SU-DHL-6 (cell line): Measurements from ENCODE around the gene CLK4.

Experiments
- H2AFZ ChIP-seq: fragments of 200-600 bp; sonication (generic); 2 replicates; pipeline ENCODE4 v1.6.1; 2014; ENCODE audit warnings: low read depth, mild to moderate bottlenecking, moderate library complexity, mixed read lengths, antibody characterized with exemption, low read length; ENCODE audit not compliant: severe bottlenecking
- H3F3A ChIP-seq: fragments of 200-600 bp; shearing (Covaris generic); 2 replicates; pipeline ENCODE4 v1.6.0; 2016; ENCODE audit warnings: antibody characterized with exemption, mild to moderate bottlenecking; ENCODE audit not compliant: insufficient read depth
- H3K27ac ChIP-seq: fragments of 200-600 bp; sonication (generic); 2 replicates; pipeline ENCODE4 v1.5.1; 2016; ENCODE audit warnings: low read depth, mild to moderate bottlenecking, low read length, moderate library complexity, mixed read lengths
- H3K27me3 ChIP-seq: fragments of 200-600 bp; sonication (generic), shearing (Covaris generic); 2 replicates; pipeline ENCODE4 v1.6.0; 2014; ENCODE audit warnings: mild to moderate bottlenecking, low read length
- H3K36me3 ChIP-seq: fragments of 200-600 bp; sonication (generic); 2 replicates; pipeline ENCODE4 v1.6.1; 2014; ENCODE audit warnings: mild to moderate bottlenecking, low read length, mixed read lengths
- H3K4me2 ChIP-seq: fragments of 300-600, 200-600 bp; shearing (Covaris generic), sonication (generic); 2 replicates; pipeline ENCODE4 v1.6.0; 2014; ENCODE audit warnings: low read length, low read depth, mild to moderate bottlenecking; ENCODE audit not compliant: poor library complexity, severe bottlenecking
- H3K4me3 ChIP-seq: fragments of 200-600 bp; sonication (generic); 2 replicates; pipeline ENCODE4 v1.5.1; 2014; ENCODE audit warnings: antibody characterized with exemption, low read length, mild to moderate bottlenecking, mixed read lengths; ENCODE audit not compliant: insufficient read depth, poor library complexity, severe bottlenecking
- H3K79me2 ChIP-seq: fragments of 200-600 bp; sonication (generic); 2 replicates; pipeline ENCODE4 v1.6.1; 2014; ENCODE audit warnings: mild to moderate bottlenecking, low read length, moderate library complexity; ENCODE audit not compliant: insufficient read depth
- H3K9ac ChIP-seq: fragments of 200-600 bp; sonication (generic); 2 replicates; pipeline ENCODE4 v1.7.0; 2014; ENCODE audit warnings: mild to moderate bottlenecking, low read length
- H3K9me2 ChIP-seq: fragments of 200-600 bp; sonication (generic); replicated peaks from 2 replicates; pipeline ENCODE4 v1.6.1; 2014; ENCODE audit warnings: low read length; ENCODE audit not compliant: insufficient read depth
- H3K9me3 ChIP-seq: fragments of 200-600 bp; sonication (generic); 2 replicates; pipeline ENCODE4 v1.6.1; 2014; ENCODE audit warnings: low read length, mixed read lengths; ENCODE audit not compliant: insufficient read depth
- H4K20me1 ChIP-seq: fragments of 200-600 bp; sonication (generic); 2 replicates; pipeline ENCODE4 v1.6.1; 2014; ENCODE audit warnings: low read depth, mild to moderate bottlenecking, antibody characterized with exemption, low read length, moderate library complexity, mixed read lengths
- EZH2phosphoT487 ChIP-seq: fragments of 200-600 bp; sonication (generic), shearing (Covaris generic); conservative IDR thresholded peaks from 2 replicates; pipeline ENCODE4 v1.6.1; 2018; ENCODE audit warnings: mild to moderate bottlenecking, antibody characterized with exemption, low read length, moderate library complexity, mixed read lengths
- TF ChIP-seq, protein P1 (sequence below): fragments of 200-600 bp; sonication (generic); IDR thresholded peaks from one replicate; pipeline ENCODE4 v1.5.1; 2017; ENCODE audit warnings: antibody characterized with exemption, mild to moderate bottlenecking, low read length, moderate library complexity; ENCODE audit not compliant: insufficient read depth, poor library complexity, severe bottlenecking

CLK4 gene

DNA sequence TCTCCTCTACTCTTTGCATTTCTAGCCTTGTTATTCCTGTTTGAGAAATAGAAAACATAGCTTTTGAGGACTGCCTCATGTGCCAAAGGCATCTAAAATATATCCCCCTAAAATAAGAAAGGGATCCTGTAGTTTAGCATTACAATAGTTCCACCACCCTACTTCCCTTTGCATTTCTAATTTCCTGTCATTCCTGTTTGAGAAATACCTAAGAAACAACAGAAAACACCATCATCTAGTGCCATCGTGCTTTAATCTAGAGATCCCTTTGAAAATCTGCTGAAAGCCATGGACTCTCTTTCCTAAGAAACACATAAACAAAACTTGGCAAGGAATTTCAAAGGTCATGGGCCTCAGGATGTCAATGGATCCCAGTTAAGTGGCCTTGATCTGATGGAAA lies 7.5 kb downstream of the CLK4 start:
- peaks cover 69% of the 10 kb centered on the region for H3K36me3 ChIP-seq
- no peak overlapping the region for H3K4me2 ChIP-seq
- TF ChIP-seq EZH2phosphoT487, result no peak
- TF ChIP-seq, protein P1, sequence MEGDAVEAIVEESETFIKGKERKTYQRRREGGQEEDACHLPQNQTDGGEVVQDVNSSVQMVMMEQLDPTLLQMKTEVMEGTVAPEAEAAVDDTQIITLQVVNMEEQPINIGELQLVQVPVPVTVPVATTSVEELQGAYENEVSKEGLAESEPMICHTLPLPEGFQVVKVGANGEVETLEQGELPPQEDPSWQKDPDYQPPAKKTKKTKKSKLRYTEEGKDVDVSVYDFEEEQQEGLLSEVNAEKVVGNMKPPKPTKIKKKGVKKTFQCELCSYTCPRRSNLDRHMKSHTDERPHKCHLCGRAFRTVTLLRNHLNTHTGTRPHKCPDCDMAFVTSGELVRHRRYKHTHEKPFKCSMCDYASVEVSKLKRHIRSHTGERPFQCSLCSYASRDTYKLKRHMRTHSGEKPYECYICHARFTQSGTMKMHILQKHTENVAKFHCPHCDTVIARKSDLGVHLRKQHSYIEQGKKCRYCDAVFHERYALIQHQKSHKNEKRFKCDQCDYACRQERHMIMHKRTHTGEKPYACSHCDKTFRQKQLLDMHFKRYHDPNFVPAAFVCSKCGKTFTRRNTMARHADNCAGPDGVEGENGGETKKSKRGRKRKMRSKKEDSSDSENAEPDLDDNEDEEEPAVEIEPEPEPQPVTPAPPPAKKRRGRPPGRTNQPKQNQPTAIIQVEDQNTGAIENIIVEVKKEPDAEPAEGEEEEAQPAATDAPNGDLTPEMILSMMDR, result no peak
- peaks cover 32% of the 10 kb centered on the region for H3K79me2 ChIP-seq
- H3F3A ChIP-seq, result peaks cover 6% of the 10 kb centered on the region; the same call in 1 of the 2 replicates
- H3K4me3 ChIP-seq, result no peak overlapping the region
- H3K9ac ChIP-seq, result no peak overlapping the region
- no peak overlapping the region for H2AFZ ChIP-seq
- no peaks in the 10 kb centered on the region for H3K27me3 ChIP-seq
- 0 out of 2 replicates have a peak, but pooled peaks cover 4% of the 10 kb centered on the region for H4K20me1 ChIP-seq
- H3K27ac ChIP-seq, result no peak overlapping the region
- no peaks in the 10 kb centered on the region for H3K9me2 ChIP-seq
- H3K9me3 ChIP-seq, result no peaks in the 10 kb centered on the region

DNA sequence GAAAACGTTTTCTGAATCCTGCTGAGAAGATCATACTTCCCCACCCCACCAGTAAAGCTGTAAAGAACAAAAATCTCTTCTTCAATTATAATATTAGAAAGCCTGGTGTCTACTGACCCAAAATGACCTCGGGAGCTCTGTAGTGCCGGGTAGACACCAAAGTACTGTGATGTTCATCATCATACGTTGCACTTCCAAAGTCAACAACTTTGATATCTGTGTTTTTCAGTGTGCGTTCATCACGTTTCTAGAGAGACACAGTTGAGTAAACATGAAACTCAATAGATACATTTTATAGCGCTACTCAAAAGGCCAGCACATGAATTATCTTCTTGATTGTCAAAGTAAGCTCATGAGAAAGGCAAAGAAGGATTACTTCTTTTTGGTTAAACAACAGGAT lies 14.6 kb downstream of the CLK4 start:
- no peak overlapping the region for H3K9ac ChIP-seq
- H3K4me2 ChIP-seq, result no peak overlapping the region
- H4K20me1 ChIP-seq, result no peaks in the 10 kb centered on the region; the same call in 1 of the 2 replicates
- peaks cover 69% of the 10 kb centered on the region for H3K36me3 ChIP-seq
- H3K27ac ChIP-seq, result no peak overlapping the region
- H3K9me3 ChIP-seq, result no peaks in the 10 kb centered on the region
- H3K79me2 ChIP-seq, result 0 out of 2 replicates have a peak, but pooled peaks cover 4% of the 10 kb centered on the region
- H3K9me2 ChIP-seq, result no peaks in the 10 kb centered on the region
- no peak overlapping the region for H2AFZ ChIP-seq
- H3K4me3 ChIP-seq, result no peak overlapping the region
- TF ChIP-seq, protein P1, result no peak
- no peak for TF ChIP-seq EZH2phosphoT487
- no peaks in the 10 kb centered on the region for H3K27me3 ChIP-seq
- H3F3A ChIP-seq, result no peaks in the 10 kb centered on the region

DNA sequence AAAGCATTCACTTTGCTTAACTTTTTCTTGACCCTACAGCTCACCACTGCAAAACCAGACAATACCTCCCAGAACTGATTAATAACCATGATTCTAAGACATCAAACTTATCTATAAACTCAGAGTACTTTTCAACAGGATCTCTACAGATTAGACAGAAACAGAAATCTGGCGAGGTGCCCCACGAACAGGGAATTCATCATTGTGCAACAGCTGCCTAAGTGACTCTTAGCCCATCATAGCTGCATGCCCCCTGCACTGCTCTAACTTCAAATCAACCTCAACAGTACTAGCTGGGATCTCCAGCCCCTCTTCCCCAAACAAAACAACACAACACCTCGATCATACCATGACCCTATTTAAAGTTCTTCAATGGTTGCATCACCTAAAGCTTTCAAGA lies 20.6 kb downstream of the CLK4 start:
- no peaks in the 10 kb centered on the region for H3F3A ChIP-seq
- no peak overlapping the region for H2AFZ ChIP-seq
- TF ChIP-seq, protein P1, result no peak
- TF ChIP-seq EZH2phosphoT487, result no peak
- no peak overlapping the region for H3K4me3 ChIP-seq
- H3K27me3 ChIP-seq, result no peaks in the 10 kb centered on the region
- H3K9me3 ChIP-seq, result no peaks in the 10 kb centered on the region
- H3K27ac ChIP-seq, result no peak overlapping the region
- no peak overlapping the region for H3K4me2 ChIP-seq
- H3K9me2 ChIP-seq, result no peaks in the 10 kb centered on the region
- no peak overlapping the region for H3K9ac ChIP-seq
- no peaks in the 10 kb centered on the region for H3K79me2 ChIP-seq
- no peaks in the 10 kb centered on the region; the same call in 1 of the 2 replicates for H4K20me1 ChIP-seq
- H3K36me3 ChIP-seq, result peaks cover 57% of the 10 kb centered on the region
